Measurements from ENCODE around the gene TNK2.
"Not testable (repeated sequence)": the region's sequence is repeated elsewhere in the genome, so short reads cannot be mapped to it uniquely, and the experiment has no call there.

The TNK2 gene

DNA sequence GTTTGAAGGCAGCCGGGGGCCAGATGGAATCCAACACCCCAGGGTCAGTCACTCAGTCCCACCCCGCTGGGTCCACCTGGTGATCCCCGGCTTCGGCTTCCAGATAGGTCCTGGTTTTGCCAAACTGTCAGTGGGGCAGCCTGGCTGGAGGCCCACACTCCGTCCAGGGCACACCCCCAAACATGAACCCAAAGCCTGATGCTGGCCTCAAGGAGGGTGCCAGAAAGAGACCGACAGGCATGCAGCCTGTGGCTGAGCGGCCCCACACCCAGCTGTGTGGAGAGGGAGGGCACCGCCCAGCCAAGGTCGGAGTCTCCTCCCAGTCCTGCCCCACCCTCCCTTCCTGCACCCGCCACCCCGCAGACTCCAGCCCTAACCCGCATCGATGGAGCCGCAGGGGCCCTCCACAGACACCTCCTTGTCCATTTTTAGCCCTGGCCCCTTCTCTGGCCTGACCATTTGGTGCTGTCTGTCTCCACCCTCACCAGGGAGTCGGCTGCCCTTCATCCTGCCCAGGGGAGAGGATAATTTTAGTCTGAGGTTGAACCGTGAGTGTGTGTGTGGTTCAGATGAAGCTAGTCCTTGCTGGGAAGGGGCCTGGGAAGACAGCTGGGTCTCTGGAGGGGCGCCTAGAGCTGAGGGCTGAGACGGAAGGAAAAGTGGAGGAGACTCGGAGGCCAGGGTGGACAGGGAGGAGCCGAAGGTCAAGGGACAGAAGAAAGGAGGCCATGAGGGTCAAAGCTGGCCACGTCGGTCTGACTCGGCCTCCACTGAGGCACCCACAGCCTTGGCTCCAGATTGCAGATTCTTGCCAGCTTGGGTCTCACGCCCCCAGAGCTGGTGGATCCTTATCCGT, 23.1 kb downstream of the TNK2 start:
- no peak for DNase-seq (ENCODE audit: low read depth)

DNA sequence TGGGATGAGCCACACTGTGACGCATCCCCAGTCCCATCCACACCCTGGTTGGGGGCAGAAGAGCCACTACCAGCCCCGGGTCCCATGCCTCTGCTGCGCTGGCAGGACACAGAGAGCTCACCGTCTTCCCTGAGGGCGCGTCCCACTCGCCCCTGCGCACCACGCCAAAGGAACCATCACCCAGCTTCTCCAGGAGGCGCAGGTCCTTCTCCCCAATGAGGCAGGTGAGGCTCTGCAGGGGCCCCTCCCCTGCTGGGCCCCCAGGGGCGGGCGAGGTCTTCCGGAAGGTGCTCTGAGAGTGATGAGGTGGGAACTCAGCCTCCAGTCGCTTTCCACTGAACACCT, 23.7 kb downstream of the TNK2 start:
- DNase-seq (ENCODE audit: low read depth): no peak

DNA sequence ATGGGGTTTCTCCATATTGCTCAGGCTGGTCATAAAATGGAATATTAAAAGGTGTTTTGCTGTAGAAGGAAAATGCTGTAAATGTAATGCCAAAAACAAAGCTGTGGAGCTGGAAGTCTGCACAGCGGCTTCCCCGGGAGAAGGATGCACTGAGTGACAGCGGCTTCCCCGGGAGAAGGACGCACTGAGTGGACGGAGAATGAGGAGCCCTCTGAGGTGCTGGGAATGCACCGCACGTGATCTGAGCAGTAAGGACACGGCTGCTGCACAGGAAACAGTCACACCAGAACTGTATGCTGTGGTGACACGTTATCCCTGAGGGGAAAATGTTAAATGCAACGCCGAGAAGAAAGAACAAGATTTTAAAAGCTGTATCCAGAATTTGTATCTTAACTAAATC, 24.6 kb downstream of the TNK2 start:
- no peak for DNase-seq (ENCODE audit: low read depth)

DNA sequence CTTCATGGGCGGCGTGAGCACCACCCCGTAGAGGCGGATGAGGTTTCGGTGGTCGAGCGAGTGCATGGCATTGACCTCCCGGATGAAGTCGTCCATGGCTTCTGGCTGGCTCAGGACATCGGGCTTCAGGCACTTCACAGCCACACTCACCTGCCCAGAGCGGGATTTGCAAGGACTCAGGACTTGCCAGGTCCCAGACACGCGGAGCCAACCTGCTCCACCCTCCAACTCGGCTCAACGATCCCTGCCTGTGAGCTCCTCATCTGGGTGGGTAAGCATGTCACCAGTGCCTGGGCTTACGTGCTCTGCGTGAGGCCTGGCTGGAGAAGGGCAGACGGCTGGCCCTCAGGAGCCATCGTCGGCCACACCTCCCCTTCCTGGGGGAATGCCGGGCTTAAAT, 25.2 kb downstream of the TNK2 start:
- no peak for DNase-seq (ENCODE audit: low read depth)

DNA sequence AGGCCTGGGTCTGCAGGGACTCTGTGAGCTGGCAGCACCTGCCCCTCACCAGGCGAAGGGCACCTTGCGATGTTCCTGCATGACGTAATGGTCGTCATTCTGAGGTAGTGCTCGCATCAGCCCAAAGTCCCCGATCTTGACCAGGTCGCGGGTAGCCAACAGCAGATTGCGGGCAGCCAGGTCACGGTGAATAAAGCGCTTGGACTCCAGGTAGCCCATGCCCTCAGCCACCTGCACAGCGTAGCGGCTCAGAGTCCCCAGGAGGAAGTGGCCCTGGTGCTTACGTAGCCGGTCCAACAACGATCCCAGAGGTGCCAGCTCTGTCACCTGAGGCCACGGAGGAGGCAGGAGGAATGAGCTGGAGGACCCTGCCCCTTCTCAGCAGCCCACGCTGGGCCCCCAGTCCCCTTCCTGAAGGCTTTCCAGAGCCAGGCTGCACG, 26.3 kb downstream of the TNK2 start:
- no peak for DNase-seq (ENCODE audit: low read depth)

DNA sequence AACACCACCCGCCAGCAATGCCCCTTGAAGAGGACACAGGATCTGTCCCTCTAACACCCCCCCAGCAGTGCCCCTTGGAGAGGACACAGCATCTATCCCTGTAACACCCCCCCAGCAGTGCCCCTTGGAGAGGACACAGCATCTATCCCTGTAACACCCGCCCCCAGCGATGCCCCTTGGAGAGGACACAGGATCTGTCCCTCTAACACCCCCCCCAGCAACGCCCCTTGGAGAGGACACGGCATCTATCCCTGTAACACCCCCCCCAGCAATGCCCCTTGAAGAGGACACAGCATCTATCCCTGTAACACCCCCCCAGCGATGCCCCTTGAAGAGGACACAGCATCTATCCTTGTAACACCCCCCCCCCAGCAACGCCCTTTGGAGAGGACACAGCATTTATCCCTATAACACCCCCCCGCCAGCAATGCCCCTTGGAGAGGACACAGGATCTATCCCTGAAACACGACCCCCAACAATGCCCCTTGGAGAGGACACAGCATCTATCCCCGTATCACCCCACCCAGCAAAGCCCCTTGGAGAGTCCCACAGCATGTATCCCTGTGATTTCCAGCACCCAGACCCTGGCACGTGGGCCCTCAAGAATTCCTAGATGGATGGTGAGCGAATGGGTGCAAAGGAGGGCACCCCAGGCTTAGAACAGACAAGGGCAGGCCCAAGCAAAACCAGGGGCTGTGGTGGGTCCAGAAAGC, 26.9 kb downstream of the TNK2 start:
- no peak for DNase-seq (ENCODE audit: low read depth)

DNA sequence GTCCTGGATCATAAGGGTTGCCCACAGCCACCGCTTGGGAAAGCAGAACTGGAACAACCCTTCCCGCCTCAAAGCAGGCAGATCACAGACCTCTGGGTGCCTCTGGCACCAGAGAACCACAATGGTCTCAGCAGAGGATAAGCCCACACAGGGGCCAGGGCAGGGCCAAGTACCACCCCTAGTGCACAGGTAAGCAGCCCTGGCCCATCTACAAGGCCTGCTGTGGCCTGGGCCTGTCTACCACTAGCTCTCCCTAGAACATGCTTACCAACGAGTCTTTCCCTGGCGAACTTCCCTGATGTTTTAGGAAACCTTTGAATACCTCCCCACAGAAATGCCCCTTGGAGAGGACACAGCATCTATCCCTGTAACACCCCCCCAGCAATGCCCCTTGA, 28.3 kb downstream of the TNK2 start:
- no peak for DNase-seq (ENCODE audit: low read depth)

DNA sequence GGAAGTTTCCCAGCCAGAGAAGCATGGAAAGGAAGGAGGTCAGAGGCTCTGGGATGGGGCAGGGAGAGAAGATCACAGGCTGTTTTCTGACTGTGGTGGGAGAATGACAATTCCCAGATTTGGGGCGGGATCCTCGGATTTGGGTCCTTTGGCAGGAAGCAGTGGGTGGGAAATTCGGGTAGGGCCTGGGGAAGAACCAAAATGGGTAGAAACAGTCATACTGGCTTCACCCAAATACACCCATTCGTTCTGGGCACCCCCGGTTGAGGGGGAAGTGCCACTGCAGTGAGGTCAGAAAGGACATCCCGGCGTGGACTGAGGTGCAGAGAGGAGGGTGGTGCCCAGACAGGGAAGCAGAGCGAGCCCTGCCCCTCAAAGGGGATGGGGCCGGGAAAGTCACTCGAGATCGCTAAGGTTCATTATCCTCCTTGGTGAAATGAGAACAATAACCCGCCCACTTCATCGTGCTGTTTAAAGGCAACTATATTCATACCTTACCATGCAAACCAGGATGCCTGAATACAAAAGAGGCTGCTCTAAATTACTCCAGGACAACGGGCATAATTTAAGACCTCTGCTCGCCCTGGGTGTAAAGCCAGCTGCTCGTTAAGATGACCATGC, 28.8 kb downstream of the TNK2 start:
- no peak for DNase-seq (ENCODE audit: low read depth)

DNA sequence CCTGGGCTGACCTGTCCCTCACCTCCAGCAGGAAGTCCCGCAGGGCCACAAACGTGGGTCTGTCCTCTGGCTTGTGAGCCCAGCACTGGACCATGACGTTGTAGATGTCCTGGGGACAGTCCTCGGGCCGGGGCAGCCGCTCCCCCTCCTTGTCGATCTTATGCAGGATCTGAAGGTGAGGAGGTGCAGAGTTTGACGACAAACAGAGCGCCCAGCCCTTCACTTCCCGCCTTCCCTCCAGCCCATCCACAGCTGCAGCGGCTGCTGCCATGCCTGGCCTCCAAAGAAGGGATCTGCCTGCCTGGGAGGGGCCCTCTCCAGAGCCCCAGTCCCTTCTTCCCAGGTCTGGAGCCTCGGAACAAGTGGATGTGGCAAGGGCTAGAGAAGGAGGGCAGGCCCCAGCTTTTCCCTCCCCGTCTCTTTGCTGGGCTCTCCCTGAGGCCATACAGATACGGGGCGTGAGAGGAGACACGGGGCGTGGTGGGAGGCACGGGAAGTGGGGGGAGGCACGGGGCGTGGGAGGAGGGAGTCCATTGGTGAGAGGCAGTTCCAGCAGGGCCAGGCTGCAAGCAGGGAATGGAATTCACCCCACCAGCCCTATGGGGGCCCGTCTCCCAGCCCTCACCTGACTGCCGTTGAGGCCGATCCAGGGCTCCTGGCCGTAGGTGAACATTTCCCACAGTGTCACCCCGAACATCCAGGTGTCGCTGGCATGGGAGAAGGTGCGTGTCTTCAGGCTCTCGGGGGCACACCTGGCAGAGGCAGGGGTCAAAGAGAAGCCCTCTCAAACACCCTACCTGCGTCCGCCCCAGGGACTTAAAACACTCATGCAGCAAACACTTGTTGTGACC, 29.7 kb downstream of the TNK2 start:
- no peak for DNase-seq (ENCODE audit: low read depth)

DNA sequence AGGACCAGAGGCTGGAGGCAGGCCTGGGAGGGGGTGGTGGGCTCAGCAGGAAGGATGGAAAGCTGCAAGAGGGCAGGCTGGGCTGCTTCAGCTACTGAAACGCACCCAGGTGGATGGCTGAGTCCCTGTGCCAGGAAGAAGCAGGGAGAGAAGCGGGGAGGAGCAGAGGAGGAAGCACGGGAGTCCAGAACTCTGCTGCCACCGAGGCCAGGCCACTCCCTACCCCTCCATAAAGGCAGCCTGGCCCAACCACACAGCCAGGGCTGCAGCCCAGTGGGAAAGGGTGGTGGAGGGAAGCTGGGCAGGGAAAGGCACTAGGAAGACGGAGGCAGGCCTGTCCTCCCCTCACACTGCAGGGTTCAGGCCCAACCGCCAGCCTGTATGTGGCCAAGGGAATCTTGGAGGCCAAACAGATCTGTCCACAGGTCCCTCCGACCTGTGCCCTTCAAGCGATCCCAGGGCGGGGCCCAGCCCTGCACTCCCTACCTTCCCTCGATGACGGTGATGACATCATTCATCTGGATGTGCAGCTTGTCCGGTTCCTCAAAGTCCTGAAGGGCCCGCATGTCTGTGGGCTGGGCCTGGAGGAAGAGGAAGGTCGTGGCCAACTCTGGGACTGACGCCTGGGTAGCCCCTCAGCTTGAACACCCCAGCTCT, 30.5 kb downstream of the TNK2 start:
- no peak for DNase-seq (ENCODE audit: low read depth)

DNA sequence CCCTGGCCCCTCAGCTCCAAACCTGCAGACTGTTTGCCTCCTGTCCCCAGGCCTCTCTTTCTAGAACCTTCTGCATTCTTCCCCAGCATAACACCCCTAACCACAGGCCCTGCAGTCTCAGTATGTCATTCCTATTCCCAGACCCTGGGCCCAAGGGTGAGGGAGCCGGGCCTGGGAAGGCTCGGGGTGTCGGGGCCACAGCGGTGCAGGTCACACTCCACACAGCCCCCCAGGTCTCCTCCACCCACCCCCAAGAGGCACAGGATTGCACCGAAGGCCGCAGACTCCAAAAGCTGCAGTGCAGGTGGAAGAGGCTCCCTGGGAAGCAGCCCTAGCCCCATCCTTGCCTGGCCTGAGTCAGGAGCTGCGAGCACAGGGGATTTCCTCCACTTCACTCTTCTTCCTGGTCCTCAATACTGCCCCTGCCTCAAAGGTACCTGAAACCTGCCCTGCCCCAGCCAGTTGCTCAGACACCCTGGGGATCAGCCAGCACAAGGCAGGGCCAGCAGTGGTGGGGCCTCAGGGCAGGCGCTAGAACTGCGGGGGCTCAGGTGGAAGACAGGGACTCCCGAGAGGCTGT, 31.1 kb downstream of the TNK2 start:
- DNase-seq (ENCODE audit: low read depth): no peak

DNA sequence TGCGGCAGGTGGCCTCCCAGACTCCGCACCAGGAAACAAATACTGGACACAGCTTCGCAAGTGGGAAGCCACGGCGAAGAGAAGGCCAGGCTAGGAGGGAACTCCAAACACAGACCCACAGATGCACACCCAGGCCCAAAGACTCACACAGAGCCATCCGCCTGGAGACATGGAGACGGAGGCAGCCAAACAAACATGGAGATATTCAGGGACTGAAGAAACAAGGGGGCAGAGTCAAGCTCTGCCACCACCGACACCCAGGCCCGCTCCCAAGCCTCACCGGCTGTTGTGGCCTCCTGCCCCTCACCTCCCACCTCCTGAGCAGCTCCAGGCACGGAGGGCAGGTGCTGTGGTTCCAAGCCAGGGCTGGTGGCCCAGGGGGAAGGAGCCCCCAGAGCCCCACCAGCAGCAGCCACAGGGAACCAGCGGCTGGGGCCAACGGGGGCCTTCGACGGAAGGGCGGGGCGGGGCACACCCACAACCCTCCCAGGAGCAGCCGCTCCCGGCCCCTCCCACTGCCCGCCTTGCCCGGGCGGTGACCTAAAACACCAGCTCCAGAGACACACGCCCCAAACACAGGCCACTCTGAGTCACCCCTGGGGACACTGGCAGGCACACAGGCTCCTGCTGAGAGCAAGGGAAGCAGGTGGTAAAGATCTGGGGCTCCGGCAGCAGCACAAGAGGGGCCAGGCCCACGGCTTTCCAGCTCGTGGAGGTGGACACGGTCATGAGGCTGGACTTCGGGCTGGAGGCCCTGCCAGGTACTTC, 31.9 kb downstream of the TNK2 start:
- no peak for DNase-seq (ENCODE audit: low read depth)

DNA sequence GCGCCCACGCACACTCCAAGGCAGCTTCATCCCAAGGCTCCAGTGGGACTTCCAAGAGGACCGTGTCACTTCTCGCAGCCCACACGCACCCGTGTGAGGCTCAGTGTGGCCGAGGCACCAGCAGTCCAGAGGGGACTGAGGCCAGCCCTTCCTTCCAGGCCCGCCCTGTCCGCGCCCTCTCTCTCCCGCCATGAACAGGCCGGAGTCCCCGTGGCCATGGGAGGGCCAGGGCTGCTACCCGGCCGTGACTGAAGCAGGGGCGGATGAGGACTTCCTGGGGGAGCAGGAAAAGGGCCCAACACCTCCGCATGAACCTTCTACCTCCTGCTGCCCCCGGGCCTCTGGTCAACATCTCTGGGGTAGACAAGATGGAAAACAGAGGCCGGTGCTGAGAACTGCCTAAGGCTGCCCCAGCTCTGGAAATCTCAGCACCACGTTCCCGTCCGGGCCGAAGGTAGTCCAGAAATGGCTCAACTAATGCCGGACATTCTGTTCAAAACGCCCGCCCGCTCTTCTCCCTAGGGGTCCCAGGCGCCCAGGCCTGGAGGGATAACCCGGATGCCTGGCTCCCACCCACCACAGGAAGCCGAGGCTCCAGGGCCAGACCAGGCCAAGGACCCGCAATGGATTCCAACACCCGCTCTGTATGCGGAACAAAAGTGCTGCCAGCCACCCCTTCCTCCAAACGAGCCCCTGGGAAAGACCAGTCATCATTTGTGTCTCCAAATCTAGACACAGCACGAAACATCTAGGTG, 32.7 kb downstream of the TNK2 start:
- no peak for DNase-seq (ENCODE audit: low read depth)

DNA sequence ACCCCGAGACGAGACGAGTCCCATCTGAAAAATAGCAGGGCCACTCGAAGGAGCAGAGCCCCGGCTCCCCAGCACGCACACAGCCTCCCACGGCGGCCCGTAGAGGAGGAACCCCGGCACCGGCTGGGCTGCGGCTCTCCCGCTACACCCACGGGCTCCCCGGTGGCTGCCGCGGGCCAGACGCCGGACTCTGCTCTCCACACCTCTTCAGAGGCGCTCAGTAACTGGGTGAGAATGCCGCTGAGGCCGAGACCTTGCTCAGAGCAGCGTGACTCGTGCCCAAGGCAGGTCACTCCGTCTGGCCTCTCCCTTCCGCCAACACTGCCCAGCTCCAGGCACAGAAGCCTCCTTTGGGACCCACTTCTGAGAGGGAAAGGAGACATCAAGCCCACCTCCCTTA, 34.4 kb downstream of the TNK2 start:
- DNase-seq (ENCODE audit: low read depth): no peak

DNA sequence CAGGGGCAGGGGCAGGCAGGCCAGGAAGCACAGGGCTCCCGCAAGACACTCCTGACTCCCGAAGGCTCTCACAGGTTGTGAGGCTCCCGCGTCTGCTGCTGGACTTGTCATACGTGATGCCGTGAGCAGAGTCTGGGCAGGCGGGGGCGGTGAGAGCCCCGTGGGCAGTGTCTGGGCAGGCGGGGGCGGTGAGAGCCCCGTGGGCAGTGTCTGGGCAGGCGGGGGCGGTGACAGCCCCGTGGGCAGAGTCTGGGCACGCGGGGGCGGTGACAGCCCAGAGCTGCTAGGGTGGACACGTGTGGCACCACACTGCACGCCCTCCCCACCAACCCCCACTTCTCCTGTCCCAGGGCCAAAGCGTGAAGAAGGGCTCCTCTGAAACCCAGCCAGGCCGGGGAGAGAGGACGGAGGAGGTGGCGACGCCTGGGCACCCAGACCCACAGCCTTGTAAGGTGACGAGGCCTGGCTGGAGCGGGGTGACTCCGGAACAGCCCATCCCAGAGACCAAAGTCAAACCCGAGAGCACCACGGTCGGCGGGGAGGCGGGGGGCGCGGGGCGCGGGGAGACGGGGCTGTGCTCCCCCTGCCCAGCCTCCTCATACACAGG, 35.0 kb downstream of the TNK2 start:
- DNase-seq (ENCODE audit: low read depth): no peak

DNA sequence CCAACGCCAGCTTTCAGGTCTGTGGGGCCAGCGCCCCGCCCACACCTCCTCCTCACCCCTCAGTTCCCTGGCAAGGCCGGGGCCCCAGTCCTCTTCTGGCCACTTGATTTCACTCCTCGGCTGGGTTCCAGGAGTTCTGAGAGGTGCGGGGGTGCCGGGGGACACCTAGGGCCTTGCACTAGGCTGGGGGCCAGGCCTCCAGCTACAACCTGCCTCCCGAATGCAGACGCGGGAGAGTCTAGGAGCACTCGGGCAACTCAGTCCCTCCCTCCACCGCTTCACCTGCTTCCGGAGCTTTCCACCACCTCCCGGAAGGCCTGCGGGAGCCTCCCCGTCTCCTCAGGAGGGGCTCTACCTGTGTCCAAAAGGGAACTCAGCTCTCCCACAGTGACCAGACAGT, 35.6 kb downstream of the TNK2 start:
- DNase-seq (ENCODE audit: low read depth): no peak

DNA sequence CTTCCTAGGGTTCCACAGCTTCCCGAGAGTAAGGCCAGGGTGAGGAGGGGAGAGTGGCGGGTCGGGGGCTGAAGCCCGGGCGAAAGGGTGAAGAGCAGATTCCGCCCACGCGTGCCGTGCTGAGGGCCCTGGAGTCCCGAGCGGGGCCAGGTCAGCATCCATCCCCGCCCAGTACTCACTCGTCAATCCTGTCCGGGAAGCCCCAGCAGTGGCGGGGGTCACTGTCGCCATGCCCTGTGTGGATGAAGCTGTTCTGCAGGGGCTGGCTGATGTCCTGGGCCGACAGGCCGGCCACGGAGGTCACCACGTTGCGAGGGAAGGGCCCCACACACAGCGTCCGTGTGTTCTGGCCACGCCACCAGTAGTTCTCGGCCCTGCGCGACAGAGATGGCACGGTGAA, 36.3 kb downstream of the TNK2 start:
- DNase-seq (ENCODE audit: low read depth): no peak

DNA sequence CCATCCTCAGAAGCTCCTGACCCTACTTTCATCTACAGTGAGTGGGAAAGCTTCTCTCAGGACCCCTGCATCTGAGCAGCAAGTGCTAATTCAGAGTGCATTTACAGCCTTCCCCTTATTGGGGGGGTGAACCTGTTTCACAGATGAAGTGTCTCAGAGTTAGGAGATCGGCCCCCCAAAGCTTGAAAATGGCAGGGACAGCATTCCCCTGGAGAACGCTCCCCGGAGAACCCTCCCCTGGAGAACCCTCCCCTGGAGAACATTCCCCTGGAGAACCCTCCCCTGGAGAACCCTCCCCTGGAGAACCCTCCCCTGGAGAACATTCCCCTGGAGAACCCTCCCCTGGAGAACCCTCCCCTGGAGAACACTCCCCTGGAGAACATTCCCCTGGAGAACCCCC, 36.7 kb downstream of the TNK2 start:
- DNase-seq (ENCODE audit: low read depth): not testable (repeated sequence)

DNA sequence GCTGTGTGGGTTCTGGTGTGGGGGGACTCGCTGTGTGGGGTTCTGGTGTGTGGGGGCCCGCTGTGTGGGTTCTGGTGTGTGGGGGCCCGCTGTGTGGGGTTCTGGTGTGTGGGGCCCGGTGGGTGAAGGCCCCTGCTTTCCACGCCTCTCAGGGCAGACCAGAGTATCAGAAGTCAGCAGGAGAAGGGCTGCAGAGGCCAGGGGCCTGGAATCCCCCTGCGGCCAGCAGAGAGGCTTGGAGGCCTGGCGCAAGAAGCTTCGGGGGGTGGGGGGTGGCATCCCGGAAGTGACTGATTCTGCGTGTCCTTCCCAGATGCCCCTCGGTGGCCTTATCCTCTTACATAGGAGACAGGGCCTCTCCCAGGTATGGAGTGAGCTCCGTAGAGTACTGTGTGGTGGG, 37.4 kb downstream of the TNK2 start:
- no peak for DNase-seq (ENCODE audit: low read depth)

Data from stimulated activated CD8-positive, alpha-beta memory T cell treated with anti-CD3 and anti-CD28 coated beads, Interleukin-12 subunit alpha, Interleukin-12 subunit beta, amount 100 ng/mL, for 1 hour (primary cell).